GM21390 (cell line): ENCODE results near the gene NMNAT3.
"Not testable (repeated sequence)": the region's sequence is repeated elsewhere in the genome, so short reads cannot be mapped to it uniquely, and the experiment has no call there.

ENCODE experiments used
- ATAC-seq: cut with Tn5 transposase; IDR thresholded peaks from one replicate; pipeline ENCODE4 v1.9.1; 2021; ENCODE audit not compliant: unreplicated experiment

NMNAT3 gene

DNA sequence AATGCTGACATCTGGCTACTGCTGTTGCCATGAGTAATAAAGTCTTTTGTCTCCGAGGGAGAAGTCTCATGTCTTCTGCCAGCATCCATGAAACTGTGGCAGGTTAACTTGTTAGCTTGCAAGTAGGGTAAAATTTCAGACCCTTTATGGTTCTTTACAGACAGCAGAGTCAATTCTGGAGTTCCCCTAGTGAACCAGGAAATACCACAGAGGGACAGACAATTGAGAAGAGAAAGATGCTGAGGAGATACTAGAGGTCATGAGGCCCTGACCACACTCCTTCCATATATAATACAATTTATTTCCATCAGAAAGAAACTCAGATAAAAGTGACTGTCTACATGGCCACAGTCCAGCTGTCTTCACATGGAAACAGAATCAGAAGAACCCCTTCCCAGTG, 38.1 kb downstream of the NMNAT3 start:
- ATAC-seq = no peak

DNA sequence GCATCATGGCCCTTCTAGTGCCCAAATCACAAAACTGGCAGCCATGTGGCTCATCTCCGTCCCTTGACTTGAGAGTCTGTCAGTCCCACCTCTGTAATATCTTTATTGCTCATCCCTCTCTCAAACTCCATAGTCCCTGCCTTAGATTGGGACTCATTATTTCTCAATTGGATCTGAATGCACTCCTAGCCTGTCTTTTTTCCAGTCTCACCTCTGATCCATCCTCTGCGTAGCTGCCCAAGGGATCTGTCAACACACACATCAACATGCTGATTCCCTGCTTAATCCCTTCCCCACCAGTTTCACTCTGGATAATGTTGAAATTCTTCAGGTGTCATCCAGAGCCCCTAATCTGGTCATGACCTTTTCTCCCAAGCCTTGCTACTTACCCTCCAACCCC, 39.3 kb downstream of the NMNAT3 start:
- no peak for ATAC-seq

DNA sequence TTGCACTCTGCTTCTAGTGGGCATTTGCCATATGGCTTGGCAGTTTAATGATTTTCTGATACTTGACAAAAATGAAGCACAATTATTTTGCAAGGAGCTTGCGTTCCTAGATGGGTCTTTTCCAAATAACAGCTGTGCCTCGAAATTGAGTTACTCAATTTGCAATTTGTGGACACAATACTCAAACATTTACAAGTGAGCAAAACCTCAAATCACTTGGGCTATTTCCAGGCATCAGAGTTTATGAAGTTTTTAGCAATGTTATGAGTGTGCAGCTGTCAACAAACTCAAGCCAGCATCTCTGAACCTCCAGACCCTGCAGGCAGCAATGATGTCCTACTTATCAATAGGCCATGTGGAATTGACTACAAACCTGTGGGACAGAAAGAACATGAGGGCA, 41.3 kb downstream of the NMNAT3 start:
- ATAC-seq = no peak

DNA sequence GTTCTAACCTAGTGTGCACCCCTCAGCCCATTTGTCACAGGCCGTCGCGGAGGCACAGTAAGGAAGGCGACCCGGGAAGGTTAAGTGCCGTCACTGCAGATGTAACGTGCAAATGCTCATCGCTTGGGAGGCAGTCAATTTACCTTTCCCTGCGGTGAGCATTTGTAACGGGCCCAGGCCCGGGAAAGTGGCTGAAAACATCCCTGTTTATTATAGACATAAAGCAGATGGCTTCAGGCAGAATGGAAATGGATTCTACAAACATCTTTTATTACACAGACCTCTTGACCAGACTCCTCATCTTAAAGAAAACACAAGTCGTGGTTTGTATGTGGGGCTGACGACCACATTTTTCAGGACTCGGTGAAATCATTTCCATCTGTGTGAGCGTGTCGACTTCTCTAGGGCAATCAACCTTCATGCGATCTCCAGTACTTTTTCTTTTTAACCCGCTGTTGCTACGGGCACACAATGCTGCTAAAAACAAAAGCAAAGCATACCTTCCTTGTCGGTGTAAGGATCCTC, 43.6 kb downstream of the NMNAT3 start:
- no peak for ATAC-seq

DNA sequence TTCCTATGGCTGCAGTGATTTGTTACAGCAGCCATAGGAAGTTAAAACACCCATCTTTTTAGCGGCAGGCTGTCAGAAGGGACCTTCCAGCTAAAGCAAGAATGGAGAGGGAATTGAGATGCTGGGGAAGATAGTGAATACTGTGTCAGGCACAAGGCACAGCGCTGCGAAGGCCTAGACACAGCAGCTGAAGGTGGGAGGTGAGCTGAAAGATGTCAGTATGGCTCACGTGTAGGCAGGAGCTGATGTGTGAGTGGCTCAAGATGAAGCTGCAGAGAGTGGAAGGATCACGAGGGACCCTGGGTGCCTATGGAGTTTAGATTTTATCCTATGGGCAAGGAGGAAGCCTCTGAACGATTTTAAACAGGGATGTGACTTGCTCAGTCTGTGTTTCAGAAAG, 44.3 kb downstream of the NMNAT3 start:
- ATAC-seq = no peak

DNA sequence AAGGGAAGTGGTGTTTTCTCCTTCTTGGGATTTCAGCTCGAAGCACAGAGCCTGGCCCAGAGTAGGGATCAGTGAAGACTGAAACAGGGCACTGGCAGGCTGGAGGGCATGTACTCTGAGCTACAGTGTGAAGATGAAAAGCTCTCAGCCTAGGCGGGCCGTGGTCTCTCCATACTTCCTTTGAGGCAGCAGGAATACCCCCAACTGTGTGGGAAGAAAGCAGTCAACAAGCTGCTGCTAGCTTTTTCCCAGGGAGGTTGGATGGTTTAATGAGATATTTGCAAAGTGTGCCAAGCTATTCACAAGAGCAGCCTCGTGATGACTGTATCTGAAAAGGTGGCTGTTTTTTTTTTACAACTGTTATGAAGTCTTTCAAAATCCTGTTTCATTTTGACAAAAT, 47.2 kb downstream of the NMNAT3 start:
- ATAC-seq = no peak

DNA sequence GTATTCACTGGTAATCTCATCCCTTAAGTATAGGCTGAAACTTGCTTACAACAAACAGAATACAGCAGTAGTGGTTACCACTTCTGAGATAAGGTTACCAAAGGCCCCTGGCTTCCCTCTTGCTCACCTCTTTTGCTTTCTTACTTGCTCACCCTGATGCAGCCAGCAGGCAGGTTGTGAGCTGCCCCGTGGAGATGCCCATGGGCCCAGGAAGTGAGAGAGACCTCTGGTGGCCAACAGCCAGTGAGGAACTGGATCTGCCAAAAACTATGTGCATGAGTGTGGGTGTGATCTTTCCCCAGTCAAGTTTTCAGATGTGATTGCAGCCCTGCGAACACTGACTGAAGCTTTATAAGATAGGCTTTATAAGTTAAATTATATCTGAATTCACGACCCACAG, 48.7 kb downstream of the NMNAT3 start:
- no peak for ATAC-seq

DNA sequence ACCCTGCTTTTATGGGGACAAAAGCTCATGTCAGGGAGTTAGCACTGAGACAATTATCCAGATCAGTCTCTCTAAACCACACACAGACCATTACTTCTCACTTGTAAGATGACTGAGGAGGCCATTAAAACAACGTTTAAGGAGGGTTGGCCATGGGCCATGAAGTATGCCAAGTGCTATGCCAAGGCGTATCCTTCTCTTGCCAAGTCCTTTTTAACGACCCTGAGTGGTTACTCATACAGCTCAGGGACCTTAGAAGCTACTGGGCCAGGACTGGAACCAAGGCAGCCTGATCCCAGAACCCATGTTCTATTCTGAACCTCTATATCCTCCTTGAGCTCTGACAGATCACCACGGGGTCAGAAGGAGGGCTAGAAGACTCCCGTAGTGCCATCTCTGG, 50.0 kb downstream of the NMNAT3 start:
- ATAC-seq = no peak

DNA sequence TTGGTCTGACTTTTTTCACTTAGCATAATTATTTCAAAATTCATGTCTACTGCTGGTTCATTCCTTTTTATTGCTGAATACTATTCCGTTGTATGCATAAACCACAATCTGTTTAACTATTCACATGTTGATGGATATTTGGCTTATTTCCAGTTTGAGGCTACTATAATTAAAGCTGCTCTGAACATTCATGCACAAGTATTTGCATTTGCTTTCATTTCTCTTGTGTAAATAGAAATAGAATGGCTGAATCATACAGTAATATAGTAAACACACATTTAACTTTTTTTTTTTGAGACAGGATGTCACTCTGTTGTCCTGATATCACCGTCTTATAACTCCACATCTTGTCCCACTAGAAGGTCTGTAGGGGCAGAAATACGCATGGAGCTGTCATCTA, 57.3 kb downstream of the NMNAT3 start:
- no peak for ATAC-seq

DNA sequence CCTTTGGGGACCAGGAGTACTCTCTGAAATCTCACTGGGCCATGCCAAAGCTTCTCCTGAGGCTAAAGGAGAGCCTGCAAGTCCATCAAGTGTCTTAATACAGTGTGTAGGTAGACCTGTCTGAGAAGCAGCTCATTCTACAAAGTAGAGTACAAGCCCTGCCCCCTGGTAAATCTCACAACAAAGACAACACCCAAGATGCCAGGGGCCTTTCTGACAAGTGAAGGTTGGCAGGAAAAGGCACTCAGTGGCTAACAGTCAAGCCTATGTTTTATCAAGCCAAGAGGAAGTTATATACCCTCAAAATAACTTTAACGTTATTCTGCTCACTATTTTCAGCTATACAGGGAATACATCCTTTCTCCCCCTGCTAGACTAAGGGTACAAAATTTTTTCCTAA, 58.3 kb downstream of the NMNAT3 start:
- ATAC-seq = no peak

DNA sequence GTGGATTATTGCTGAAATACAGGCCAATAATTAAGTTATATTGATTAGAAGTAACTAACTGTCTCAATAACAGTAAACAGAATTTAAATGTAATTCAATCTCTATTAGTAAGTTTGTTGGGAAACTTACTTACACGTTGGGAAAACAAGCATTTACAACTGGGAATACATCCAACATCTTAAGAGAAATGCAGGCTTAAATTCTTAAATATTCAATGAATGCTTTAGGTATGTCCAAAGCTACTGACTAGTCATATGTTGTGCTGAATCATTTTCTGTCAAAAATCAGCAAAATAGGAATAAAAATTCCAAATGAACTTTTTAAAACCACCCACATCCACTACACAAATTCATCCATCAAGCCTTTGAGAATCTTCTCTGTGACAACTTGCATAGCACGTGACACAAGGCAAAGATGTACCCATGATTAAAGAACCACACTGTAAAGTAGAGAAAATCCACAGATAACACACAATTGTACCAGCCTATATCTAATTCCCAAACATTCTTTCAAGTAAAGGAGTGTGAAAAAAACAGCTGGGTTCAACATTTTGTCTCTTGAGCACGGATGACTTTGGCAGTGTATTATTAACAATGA, 60.0 kb downstream of the NMNAT3 start:
- no peak for ATAC-seq

DNA sequence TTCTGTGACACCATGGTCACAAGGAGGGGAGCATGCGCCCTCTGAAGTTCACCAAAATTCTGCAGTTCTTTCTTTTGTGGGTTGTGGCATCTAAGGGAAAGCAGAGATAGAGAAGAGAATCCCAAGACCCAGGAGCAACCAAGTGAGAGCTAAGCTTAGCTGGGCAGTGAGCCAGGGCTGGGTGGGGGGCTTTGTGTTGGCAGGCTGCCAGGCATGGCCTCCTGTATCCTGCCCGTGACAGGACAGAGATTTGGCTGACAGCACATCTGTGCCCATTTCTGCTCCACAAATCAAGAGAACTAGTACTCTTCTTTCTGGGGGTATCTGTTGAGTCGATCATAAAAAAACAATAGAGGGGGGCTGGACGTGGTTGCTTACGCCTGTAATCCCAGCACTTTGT, 66.2 kb downstream of the NMNAT3 start:
- ATAC-seq = no peak

DNA sequence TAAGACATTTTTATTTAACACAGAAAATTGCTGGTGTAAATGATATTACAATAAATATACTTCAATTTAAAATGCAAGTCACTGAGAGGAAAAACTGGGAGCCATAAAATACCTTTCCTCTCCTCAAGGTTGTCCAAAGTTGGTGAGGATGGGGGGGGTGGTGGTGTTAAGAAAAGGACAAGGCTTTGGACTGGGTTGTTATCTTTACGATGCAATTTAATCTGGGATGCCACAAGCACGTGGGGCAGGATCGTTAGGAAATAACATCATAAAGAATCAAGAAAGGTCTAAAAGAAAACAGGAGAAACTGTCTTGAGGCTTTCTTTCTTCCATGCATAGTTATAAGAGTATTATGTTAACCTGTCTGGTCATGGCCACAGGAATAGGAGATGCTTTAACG, 66.9 kb downstream of the NMNAT3 start:
- no peak for ATAC-seq

DNA sequence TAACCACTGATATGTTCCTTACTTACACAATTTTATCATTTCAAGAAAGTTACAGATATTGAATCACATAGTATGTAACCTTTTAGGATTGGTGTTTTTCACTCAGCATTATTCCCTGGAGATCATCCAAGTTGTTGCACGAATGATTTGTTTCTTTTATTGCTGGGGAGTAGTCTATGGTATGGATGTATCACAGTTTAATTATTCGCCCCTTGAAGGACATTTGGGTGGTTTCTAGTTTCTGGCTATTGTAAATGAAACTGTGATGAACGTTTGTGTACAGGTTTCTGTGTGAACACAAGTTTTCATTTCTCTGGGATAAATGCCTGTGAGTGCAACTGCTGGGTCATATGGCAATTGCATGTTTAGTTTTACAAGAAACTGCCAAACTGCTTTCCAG, 68.8 kb downstream of the NMNAT3 start:
- no peak for ATAC-seq

DNA sequence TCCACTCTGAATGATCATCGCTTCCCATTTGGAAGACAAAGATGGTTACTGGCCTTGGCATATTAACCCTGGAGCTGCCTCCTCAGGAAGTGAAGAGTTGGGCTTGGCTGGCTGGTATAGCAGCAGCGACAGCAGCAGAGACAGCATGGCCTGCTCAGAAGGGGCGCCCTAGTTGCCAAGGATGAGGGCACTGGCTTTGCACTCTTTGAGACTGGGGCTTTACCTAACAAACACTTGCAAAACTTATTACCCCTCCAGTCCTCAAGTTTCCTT, 69.7 kb downstream of the NMNAT3 start:
- ATAC-seq = no peak

DNA sequence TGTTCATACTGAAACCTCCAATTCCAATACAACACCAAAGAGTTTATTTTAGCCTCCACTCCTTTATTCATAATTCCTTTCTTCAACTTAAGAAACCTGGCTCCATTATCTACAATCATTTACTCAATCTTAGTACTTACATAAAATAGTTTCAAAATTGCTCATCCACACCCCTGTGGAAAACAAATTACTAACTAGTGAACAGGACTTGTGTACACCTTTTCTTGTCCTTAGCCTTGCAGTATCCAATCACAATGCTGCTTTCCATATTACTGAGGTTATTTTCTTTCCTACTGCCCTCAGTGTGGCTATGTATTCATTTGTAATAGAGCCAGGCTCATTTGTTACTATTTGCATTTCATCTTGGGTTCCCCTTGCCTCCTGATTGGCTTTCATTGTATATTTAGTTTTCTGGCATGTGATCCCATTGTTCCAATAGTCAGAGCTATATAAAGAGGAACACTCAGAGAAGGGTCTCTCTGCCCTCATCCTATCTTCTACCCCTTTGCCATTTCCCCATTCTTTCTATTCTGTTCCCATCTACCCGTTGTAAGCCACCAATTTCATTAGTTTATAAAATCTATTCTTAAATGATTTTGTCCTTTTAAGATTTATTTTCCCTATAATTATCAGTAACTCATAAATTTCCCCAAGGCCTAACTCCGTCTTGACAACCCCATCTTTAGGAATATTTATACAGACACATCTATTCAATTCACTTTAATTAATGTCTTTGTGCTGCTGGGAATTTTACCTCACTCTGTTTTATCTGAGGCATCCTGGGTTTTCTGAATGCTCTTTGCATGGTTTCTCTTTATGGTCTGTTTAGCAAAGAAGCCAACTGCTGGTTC, 70.3 kb downstream of the NMNAT3 start:
- ATAC-seq = no peak

DNA sequence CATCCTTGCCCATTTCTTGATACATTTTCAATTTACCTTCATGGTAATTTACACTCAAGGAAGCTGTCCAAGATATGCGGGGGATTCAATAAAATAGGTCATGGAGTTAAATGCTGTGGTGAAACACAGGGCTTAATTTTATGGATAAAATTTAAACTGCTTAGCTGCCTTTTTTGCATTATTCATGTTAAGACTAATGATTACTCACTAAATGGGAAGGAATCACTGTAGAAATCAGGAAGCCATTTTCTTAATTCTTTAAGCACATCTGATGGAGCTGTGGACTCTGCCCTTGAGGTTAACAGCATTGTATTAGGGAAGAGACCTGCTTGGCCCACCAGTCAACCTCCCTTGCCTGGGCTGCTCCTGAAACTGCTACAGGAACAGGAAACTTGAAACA, 75.8 kb downstream of the NMNAT3 start:
- ATAC-seq = no peak

DNA sequence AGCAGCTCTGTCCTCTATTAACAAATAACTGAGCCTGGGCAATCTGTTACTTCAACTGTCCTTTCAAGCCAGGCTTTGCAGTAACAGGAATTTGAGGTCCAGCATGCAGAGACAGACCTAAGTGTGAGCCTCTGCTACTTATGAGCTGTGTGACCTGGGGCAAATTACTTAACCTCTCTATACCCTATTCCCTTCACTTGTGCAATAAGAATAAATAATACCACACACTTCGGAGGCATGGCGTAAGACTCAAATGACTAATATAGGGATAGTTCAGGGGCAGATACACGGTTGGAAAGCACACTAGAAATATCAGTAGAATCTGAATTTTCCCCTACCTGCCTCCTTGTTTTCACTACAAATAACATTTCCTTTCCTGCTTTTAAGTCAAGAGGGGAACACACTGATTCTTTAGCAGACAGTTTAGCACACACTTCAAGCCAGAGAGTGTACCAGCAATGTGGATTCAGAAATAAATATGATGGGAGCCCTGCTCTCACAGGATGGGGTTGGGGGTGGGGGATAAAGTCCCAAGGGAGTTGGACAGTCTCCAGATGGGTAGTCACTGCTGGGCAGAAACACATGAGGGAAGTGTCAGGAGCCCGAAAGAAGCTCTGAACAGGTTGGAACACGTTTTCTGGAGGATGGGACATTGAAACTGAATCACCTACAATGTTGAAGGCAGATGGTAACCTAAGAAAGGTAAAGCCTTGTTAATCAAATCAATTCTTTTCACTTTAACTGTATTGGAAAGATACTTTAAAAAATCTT, 76.4 kb downstream of the NMNAT3 start:
- ATAC-seq = no peak

DNA sequence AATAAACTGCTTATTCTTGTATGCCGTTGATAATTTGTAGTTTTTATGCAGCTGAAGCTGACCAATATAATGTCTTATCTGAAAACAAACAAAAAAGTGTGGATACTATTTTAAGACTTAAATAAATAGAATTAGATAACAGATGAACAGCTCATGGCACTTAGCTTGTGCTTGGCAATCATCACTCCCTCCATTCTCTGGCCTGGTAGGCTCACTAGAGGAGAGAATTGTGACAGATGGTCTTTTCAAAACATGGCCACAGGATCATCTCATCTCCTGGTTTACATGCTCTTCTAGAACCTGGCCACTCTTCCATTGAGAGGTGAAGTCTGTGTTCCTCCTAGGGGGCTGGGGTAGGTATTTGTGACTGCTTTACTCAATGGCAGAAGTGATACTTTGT, 79.8 kb downstream of the NMNAT3 start:
- no peak for ATAC-seq

DNA sequence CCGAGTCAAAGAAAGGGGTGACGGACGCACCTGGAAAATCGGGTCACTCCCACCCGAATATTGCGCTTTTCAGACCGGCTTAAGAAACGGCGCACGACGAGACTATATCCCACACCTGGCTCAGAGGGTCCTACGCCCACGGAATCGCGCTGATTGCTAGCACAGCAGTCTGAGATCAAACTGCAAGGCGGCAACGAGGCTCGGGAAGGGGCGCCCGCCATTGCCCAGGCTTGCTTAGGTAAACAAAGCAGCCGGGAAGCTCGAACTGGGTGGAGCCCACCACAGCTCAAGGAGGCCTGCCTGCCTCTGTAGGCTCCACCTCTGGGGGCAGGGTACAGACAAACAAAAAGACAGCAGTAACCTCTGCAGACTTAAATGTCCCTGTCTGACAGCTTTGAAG, 86.6 kb downstream of the NMNAT3 start:
- ATAC-seq = not testable (repeated sequence)

DNA sequence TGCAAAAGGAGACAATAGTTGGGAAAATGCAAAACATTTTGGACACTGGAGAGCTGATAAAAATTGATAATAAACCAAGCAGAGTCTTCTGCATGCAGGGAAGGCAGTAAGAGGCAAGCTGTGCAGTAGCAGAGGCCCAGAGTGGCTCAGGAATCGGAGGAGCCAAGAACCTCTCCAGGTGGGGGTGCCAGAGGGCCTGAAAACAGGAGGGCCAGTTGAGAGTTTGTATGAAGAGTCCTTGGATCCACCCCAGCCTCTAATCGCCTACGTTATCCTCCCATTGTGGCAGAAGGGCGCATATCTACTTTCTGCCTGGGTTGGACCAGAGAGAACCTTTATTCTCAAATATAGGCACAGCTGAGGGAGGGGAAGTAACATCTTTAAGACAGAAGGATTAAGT, 89.3 kb downstream of the NMNAT3 start:
- no peak for ATAC-seq

DNA sequence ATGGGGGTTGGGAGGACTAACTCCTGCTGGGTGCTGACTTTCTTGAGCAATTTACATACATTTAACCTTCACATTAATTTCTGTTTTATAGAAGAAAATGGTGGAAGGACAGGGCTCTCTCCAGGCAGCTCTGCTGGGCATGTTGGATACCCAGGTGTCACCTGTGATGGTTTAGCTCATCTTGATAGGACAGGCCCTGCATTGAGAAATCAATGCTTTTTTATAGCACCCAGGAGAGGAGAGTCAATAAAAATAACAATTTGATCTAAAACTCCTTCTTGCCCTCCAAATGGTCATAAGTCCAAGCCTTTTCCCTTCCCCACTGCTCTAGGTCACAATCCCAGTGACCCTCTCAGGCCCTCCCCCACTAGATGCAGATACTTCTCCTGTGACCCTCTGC, 90.0 kb downstream of the NMNAT3 start:
- ATAC-seq = no peak
